Measurements from ENCODE around the gene CCDC92.
"Not testable (repeated sequence)": the region's sequence is repeated elsewhere in the genome, so short reads cannot be mapped to it uniquely, and the experiment has no call there.

The CCDC92 gene

DNA sequence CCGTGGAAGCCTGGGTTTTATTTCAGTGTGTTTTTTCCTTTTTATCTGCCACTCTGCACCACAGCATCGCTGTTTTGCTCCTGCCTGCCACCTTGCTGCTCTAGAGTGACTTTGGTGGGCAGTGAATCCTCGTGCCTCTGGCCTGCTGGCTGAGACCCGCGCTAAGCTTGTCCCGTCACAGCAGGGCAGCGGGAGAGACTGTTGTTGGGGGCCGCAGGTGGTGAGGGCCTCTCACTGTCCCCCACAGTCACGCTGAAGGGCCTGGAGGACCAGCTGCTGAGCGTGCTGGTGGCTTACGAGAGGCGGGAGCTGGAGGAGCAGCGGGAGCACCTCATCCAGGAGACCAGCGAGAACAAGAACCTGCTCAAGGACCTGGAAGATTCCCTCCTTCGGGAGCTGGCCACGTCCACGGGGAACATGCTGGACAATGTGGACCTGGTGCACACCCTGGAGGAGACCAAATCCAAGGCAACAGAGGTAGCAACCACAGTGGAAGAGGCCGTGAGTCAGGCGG is 55.2 kb downstream of the CCDC92 start:
- Histone ChIP-seq H3K4me3 (ENCODE audit: low read length) (no peak overlapping the region), H3K9me3 (ENCODE audit: control insufficient read depth, low read length) (no peaks in the 10 kb centered on the region), H3K9ac (ENCODE audit: low read length) (no peak overlapping the region), H3K4me1 (ENCODE audit: control insufficient read depth, insufficient read depth, low read length) (no peaks in the 10 kb centered on the region), H3K36me3 (ENCODE audit: control insufficient read depth, insufficient read depth, low read length) (no peaks in the 10 kb centered on the region), H3K27me3 (ENCODE audit: control insufficient read depth, insufficient read depth, low read length) (peaks cover 15% of the 10 kb centered on the region)

- no peak overlapping the region for H3K9ac ChIP-seq (ENCODE audit: low read length)
- H3K4me1 ChIP-seq (ENCODE audit: control insufficient read depth, insufficient read depth, low read length): no peaks in the 10 kb centered on the region
- H3K36me3 ChIP-seq (ENCODE audit: control insufficient read depth, insufficient read depth, low read length): no peaks in the 10 kb centered on the region
These were observed 55.9 kb downstream of the CCDC92 start for GRCh38 chr12:123916729-123917128.

DNA sequence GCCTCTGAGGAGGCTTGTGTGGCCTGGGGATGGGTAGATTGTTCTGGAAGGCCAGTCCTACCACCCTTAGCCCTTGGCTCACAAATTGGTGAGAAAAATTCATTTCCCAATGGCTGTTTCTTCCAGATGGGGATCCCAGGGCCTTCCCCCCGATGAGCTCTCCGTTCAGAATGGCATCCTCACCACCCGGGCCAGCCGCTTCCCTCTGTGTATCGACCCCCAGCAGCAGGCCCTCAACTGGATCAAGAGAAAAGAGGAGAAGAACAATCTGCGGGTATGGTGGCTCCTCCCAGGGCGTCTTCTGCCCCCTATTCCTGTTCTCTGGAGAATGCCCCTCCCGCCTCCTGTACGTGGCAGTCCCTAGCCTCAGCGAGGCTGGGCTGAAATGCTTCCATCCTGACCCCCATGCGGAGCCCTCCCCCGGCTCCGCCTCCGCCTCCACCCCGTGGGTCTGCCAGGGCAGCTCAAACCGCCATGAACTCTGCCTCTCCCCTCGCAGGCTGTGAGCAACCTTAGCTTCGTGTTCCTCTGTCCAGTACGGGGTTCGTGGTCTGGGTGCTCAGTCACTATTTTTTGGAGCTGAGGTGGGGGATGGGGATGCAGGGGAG is 57.8 kb downstream of the CCDC92 start:
- H3K4me3 ChIP-seq (ENCODE audit: low read length): no peak overlapping the region
- no peaks in the 10 kb centered on the region for H3K4me1 ChIP-seq (ENCODE audit: control insufficient read depth, insufficient read depth, low read length)
- no peaks in the 10 kb centered on the region for H3K36me3 ChIP-seq (ENCODE audit: control insufficient read depth, insufficient read depth, low read length)
- H3K9me3 ChIP-seq (ENCODE audit: control insufficient read depth, low read length): no peaks in the 10 kb centered on the region
- no peak overlapping the region for H3K9ac ChIP-seq (ENCODE audit: low read length)
- H3K27me3 ChIP-seq (ENCODE audit: control insufficient read depth, insufficient read depth, low read length): peaks cover 15% of the 10 kb centered on the region

More at GRCh38 chr12:123916729-123917128, 55.9 kb downstream of the CCDC92 start:
- no peak overlapping the region for H3K4me3 ChIP-seq (ENCODE audit: low read length)
- no peaks in the 10 kb centered on the region for H3K9me3 ChIP-seq (ENCODE audit: control insufficient read depth, low read length)
- H3K27me3 ChIP-seq (ENCODE audit: control insufficient read depth, insufficient read depth, low read length): peaks cover 15% of the 10 kb centered on the region

DNA sequence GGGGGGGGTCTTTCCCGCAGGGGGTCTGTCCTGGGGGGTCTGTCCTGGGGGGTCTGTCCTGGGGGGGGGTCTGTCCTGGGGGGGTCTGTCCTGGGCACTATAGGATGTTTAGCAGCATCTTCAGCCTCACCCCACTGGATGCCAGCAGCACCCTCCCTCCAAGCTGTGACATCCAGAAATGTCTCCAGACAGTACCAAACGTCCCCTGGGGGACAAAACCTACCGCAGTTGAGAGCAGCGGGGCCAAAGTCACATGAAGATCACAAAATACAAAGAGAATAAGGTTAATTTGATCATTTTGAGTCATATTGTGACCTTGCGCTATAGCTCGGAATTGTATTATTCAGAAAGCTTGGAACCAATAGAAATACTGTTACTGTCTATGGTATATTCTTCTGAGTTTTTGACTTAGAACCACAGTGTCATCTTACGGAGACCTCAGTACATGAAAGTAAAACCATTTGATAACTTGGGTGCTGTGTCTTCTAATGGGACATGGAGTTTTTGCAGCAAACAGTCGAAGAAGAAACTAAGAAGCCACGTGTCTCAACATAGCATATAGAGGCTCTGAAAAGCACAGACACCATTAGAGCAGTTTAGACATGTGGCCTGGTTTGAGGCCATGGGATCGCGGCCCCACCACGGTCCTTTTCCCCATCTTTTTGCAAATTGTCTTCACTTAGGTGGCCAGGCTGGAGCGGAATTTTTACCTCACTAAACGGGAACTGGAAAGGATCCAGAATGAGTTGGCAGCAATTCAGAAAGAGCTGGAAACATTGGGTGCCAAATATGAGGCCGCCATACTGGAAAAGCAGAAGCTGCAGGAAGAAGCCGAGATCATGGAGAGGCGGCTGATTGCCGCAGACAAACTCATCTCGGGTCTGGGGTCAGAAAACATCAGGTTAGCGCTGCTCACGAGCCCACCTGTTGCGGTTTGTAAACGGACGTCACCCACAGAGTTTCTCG is 59.9 kb downstream of the CCDC92 start:
- Histone ChIP-seq H3K4me1 (ENCODE audit: control insufficient read depth, insufficient read depth, low read length) (no peaks in the 10 kb centered on the region), H3K9me3 (ENCODE audit: control insufficient read depth, low read length) (no peaks in the 10 kb centered on the region), H3K36me3 (ENCODE audit: control insufficient read depth, insufficient read depth, low read length) (no peaks in the 10 kb centered on the region), H3K4me3 (ENCODE audit: low read length) (no peak overlapping the region), H3K9ac (ENCODE audit: low read length) (no peak overlapping the region), H3K27me3 (ENCODE audit: control insufficient read depth, insufficient read depth, low read length) (peaks cover 13% of the 10 kb centered on the region)

GRCh38 chr12:123911672-123912409 is 60.8 kb downstream of the CCDC92 start:
- H3K9ac ChIP-seq (ENCODE audit: low read length); H3K9me3 ChIP-seq (ENCODE audit: control insufficient read depth, low read length); H3K4me3 ChIP-seq (ENCODE audit: low read length); H3K36me3 ChIP-seq (ENCODE audit: control insufficient read depth, insufficient read depth, low read length); H3K4me1 ChIP-seq (ENCODE audit: control insufficient read depth, insufficient read depth, low read length): not testable (repeated sequence)
- H3K27me3 ChIP-seq (ENCODE audit: control insufficient read depth, insufficient read depth, low read length): peaks cover 12% of the 10 kb centered on the region

DNA sequence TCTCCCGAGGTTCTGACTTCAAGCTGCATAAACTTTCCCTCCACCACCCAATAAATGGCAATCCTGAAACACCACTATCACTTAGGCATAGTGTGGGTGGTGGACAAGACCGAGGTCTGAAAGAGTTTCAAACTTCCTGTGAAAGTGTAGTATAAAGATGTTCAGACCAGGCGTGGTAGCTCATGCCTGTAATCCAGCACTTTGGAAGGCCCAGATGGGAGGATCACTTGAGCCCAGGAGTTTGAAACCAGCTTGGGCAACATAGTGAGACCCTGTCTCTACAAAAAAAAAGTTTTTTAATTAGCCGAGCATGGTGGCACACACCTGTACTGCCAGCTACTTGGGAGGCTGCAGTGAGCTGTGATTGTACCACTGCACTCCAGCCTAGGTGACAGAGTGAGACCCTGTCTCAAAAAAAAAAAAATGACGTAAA is 61.9 kb downstream of the CCDC92 start:
- Histone ChIP-seq H3K27me3 (ENCODE audit: control insufficient read depth, insufficient read depth, low read length) (peaks cover 12% of the 10 kb centered on the region), H3K9ac (ENCODE audit: low read length) (no peak overlapping the region), H3K4me3 (ENCODE audit: low read length) (no peak overlapping the region)

GRCh38 chr12:123910057-123910456 is 62.6 kb downstream of the CCDC92 start:
- no peaks in the 10 kb centered on the region for H3K9me3 ChIP-seq (ENCODE audit: control insufficient read depth, low read length)
- no peaks in the 10 kb centered on the region for H3K4me1 ChIP-seq (ENCODE audit: control insufficient read depth, insufficient read depth, low read length)
- H3K9ac ChIP-seq (ENCODE audit: low read length): no peak overlapping the region
- no peaks in the 10 kb centered on the region for H3K36me3 ChIP-seq (ENCODE audit: control insufficient read depth, insufficient read depth, low read length)
- peaks cover 6% of the 10 kb centered on the region for H3K27me3 ChIP-seq (ENCODE audit: control insufficient read depth, insufficient read depth, low read length)
- H3K4me3 ChIP-seq (ENCODE audit: low read length): no peak overlapping the region

More for the DNA sequence above, 61.9 kb downstream of the CCDC92 start:
- no peaks in the 10 kb centered on the region for H3K9me3 ChIP-seq (ENCODE audit: control insufficient read depth, low read length)
- no peaks in the 10 kb centered on the region for H3K36me3 ChIP-seq (ENCODE audit: control insufficient read depth, insufficient read depth, low read length)
- H3K4me1 ChIP-seq (ENCODE audit: control insufficient read depth, insufficient read depth, low read length): no peaks in the 10 kb centered on the region

DNA sequence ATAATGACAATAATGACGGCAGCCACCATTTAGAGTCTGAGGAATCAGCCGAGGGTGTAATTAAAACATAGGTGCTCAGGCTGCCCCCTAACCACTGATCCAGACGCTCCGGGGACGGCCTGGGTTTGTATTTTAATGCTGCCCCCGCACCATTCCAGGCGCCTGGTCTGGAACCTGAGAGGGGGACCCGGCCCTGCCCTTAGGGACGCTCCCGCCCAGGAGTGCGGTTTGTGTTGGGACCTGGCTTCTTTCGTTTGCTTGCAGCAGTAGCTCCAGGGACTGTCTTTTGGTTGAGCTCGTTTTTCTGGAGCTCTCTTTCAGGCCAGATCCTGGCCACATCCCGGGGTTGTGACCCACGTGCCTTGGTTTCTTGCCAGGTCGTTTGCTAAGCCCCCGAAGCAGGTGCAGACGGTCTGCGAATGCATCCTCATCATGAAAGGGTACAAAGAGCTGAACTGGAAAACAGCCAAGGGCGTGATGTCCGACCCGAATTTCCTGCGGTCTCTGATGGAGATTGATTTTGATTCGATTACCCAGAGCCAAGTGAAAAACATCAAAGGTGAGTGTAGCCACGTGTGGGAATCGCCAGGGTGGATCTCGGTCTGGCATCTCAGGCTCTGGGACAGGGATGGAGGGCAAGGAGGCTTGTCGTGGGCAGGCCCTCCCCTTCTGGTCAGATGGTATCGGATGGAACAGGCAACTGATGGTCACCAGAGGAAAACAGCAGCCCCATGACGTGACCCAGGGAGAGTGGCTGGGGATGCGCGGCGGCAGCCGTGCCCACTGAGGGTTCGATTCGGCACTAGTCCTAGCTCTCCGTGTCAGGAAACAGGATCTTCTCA is 63.5 kb downstream of the CCDC92 start:
- Histone ChIP-seq H3K4me3 (ENCODE audit: low read length) (no peak overlapping the region), H3K4me1 (ENCODE audit: control insufficient read depth, insufficient read depth, low read length) (no peaks in the 10 kb centered on the region), H3K27me3 (ENCODE audit: control insufficient read depth, insufficient read depth, low read length) (peaks cover 8% of the 10 kb centered on the region), H3K36me3 (ENCODE audit: control insufficient read depth, insufficient read depth, low read length) (no peaks in the 10 kb centered on the region), H3K9me3 (ENCODE audit: control insufficient read depth, low read length) (no peaks in the 10 kb centered on the region), H3K9ac (ENCODE audit: low read length) (no peak overlapping the region)

- Histone ChIP-seq H3K36me3 (ENCODE audit: control insufficient read depth, insufficient read depth, low read length) (no peaks in the 10 kb centered on the region), H3K4me1 (ENCODE audit: control insufficient read depth, insufficient read depth, low read length) (no peaks in the 10 kb centered on the region), H3K4me3 (ENCODE audit: low read length) (no peak overlapping the region), H3K9ac (ENCODE audit: low read length) (no peak overlapping the region), H3K9me3 (ENCODE audit: control insufficient read depth, low read length) (no peaks in the 10 kb centered on the region), H3K27me3 (ENCODE audit: control insufficient read depth, insufficient read depth, low read length) (peaks cover 5% of the 10 kb centered on the region)
These were observed 64.7 kb downstream of the CCDC92 start for GRCh38 chr12:123907726-123908476.

DNA sequence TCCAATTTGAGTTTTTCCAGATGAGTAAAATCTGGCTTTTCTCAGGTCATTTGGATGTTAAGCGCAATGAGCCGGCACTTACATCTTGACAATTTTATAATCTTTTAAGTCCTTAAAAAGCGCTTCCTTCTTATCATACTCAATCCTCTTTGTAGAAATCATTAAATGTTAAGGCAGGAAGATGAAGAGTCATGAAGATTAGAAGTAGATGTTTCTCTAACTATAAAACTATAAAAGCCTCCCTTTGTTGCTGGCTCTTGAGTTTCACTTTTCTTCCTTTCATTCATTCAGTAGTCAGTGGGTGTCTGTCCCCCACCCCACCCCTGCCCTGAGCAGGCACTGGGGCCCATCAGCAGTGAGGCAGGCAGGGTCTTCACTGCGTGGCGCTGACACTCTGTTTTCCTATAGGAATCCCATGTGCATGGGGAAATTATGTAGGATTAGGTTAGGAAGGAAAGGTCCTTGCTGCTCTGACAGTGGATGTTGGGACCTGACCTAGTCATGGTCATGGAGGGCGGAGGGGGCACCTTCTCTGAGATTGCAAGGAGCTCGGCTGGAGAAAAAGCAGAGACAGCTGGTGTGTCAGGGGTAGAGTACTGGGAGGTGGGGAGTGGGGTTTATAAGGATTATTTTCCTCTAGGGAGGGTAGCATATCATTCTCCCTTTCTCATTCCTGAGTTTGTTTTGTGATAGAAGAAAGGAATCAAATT is 65.8 kb downstream of the CCDC92 start:
- Histone ChIP-seq H3K27me3 (ENCODE audit: control insufficient read depth, insufficient read depth, low read length) (peaks cover 5% of the 10 kb centered on the region), H3K4me1 (ENCODE audit: control insufficient read depth, insufficient read depth, low read length) (no peaks in the 10 kb centered on the region), H3K36me3 (ENCODE audit: control insufficient read depth, insufficient read depth, low read length) (no peaks in the 10 kb centered on the region), H3K9ac (ENCODE audit: low read length) (no peak overlapping the region), H3K4me3 (ENCODE audit: low read length) (no peak overlapping the region), H3K9me3 (ENCODE audit: control insufficient read depth, low read length) (no peaks in the 10 kb centered on the region)
